OCI-LY7 (cell line): Measurements from ENCODE around the gene PLEKHA5.

Source experiments
- CTCF ChIP-seq: fragments of 200-600 bp; sonication (generic); conservative IDR thresholded peaks from 2 replicates; pipeline ENCODE4 v1.5.1; 2014; ENCODE audit warnings: mild to moderate bottlenecking, antibody characterized with exemption, low read length, moderate library complexity, mixed read lengths
- EZH2phosphoT487 ChIP-seq: fragments of 200-600 bp; sonication (generic); IDR thresholded peaks from 2 replicates; pipeline ENCODE4 v1.6.1; 2018; ENCODE audit warnings: low read depth, borderline replicate concordance, mild to moderate bottlenecking, mixed run types, antibody characterized with exemption, low read length, moderate library complexity, mixed read lengths

- TF ChIP-seq CTCF (no peak), EZH2phosphoT487 (no peak)
These were observed 891 bp downstream of the PLEKHA5 start for GRCh38 chr12:19130224-19131024.
